ENCODE results near the gene CLEC3A.

DNA sequence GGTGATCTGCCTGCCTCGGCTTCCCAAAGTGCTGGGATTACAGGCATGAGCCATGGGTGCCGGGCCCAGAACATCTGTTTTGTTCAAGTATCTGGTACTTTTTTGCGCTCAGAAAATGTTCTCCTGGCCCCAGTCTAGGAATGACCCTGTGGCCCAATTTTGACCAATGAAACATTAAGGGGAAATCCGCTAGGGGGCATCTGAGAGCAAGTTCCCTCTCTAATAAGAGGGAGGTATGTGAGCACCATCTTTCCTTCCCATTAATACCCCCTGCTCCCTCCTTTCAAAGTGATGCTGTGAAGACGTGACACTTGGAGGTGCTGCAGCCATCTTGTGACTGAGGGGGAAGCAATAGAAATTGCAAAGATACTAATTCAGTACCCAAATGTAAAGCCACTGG lies 16.5 kb upstream of the CLEC3A start:
- TF ChIP-seq SP1 (IDR thresholded peaks at IDR 0.05) (no peak), FOXM1 (IDR thresholded peaks at IDR 0.05; ENCODE audit: borderline replicate concordance) (no peak), ARNT (IDR thresholded peaks at IDR 0.05) (no peak), BHLHE40 (IDR thresholded peaks at IDR 0.05; ENCODE audit: borderline replicate concordance) (no peak), TARDBP (IDR thresholded peaks at IDR 0.05) (no peak)

Measured in HEK293T (cell line).